Tibial artery (tissue), 4 donors: ENCODE data around the gene ZCCHC7.

Source experiments
- DNase-seq, 2 donors: peaks; one replicate each; pipeline ENCODE4 v3.0.0-alpha.2; 2019
- H3K27ac ChIP-seq, 2 donors: fragments of 200-600 bp; sonication (generic) in 1 of 2; 1 replicate in 1 of 2; 2 replicates in 1 of 2; pipeline ENCODE4 v1.5.1; 2018 to 2019; ENCODE audit warnings: mild to moderate bottlenecking in 1 of 2
- H3K27me3 ChIP-seq, 2 donors: fragments of 200-600 bp; sonication (generic) in 1 of 2; one replicate each; pipeline versions ENCODE4 v1.5.1 to v1.6.0; 2016 to 2019
- H3K36me3 ChIP-seq, 3 donors: fragments of 200-600 bp; sonication (generic) in 2 of 3; one replicate each; pipeline ENCODE4 v1.5.1; 2016 to 2019; ENCODE audit warnings: mild to moderate bottlenecking in 2 of 3
- H3K4me1 ChIP-seq, 4 donors: fragments of 200-600 bp; sonication (generic) in 2 of 4; 1 replicate in 3 of 4; 2 replicates in 1 of 4; pipeline ENCODE4 v1.5.1; 2016 to 2019
- H3K4me3 ChIP-seq, 2 donors: fragments of 200-600 bp; sonication (generic) in 1 of 2; 1 replicate in 1 of 2; 2 replicates in 1 of 2; pipeline ENCODE4 v1.5.1; 2018 to 2019; ENCODE audit warnings: mild to moderate bottlenecking in 2 of 2
- H3K9me3 ChIP-seq, 3 donors: fragments of 200-600 bp; sonication (generic) in 1 of 3; one replicate each; pipeline ENCODE4 v1.5.1; 2016 to 2019
- intact Hi-C: fragments of 100-400 bp; cut with DNase I; formaldehyde crosslinking; loops from one replicate; pipeline ENCODE4 v1.15.0; 2023; ENCODE audit warnings: low total_unique reads
- TF ChIP-seq, protein P1 (sequence below), 2 experiments: fragments of 200-600 bp in 1 of 2; fragments of 450-650 bp in 1 of 2; IDR thresholded peaks; one replicate each; pipeline ENCODE4 v1.5.1; 2017 to 2019; ENCODE audit warnings: antibody characterized with exemption in 2 of 2, mild to moderate bottlenecking in 1 of 2, moderate library complexity in 1 of 2

The ZCCHC7 gene

DNA sequence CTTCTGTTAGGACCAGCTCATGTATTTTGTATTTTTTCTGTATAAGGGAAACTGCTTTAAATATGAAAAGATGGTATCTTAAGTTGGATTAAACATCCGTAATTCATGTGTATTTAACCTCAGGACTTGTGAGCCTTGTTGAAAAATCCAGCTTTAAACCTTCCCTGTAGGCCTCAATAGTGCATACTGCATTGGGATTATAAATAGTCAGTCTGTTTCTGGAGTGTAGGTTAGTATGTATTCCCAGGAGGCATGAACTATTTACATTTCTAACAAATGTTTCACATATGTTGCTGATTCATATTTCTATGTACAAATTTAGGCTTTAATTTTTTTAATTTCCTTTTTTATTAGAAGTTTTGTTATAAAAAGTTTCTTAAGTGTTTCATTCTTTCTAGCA, 164.3 kb downstream of the ZCCHC7 start:
- Histone ChIP-seq H3K27me3 (no peaks in the 10 kb centered on the region), H3K4me3 (no peak overlapping the region), H3K9me3 (no peaks in the 10 kb centered on the region), H3K27ac (no peak overlapping the region), H3K4me1 (peaks cover 0 to 5% (median 0%) of the 10 kb centered on the region in 4 donors), H3K36me3 (no peaks in the 10 kb centered on the region)
- TF ChIP-seq, protein P1, sequence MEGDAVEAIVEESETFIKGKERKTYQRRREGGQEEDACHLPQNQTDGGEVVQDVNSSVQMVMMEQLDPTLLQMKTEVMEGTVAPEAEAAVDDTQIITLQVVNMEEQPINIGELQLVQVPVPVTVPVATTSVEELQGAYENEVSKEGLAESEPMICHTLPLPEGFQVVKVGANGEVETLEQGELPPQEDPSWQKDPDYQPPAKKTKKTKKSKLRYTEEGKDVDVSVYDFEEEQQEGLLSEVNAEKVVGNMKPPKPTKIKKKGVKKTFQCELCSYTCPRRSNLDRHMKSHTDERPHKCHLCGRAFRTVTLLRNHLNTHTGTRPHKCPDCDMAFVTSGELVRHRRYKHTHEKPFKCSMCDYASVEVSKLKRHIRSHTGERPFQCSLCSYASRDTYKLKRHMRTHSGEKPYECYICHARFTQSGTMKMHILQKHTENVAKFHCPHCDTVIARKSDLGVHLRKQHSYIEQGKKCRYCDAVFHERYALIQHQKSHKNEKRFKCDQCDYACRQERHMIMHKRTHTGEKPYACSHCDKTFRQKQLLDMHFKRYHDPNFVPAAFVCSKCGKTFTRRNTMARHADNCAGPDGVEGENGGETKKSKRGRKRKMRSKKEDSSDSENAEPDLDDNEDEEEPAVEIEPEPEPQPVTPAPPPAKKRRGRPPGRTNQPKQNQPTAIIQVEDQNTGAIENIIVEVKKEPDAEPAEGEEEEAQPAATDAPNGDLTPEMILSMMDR (IDR thresholded peaks at IDR 0.05), result no peak
- intact Hi-C loops, result no loop called here
- DNase-seq, result no peak

DNA sequence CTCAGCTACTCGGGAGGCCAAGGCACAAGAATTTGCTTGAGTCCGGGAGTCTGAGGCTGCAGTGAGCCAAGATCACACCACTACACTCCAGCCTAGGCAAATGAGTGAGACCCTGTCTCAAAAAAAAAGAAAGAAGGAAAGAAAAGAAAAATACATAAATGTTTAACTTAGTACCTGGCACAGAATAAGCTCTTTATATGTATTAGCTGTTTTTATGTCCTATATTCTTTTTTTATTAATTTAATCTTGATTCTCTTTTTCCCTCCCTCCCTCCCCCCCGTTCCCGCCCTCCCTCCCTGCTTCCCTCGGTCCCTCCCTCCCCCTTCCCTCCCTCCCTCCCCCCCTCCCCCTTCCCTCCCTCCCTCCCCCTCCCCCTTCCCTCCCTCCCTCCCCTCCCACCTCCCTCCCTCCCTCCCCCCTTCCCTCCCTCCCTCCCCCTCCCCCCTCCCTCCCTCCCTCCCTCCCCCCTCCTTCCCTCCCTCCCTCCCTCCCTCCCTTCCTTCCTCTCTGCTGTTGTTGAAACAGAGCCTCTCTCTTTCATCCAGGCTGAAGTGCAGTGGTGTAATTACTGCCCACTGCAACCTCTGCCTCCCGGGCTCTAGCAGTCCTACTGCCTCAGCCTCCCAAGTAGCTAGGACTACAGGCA, 166.3 kb downstream of the ZCCHC7 start:
- Histone ChIP-seq H3K27ac (no peak overlapping the region), H3K36me3 (no peaks in the 10 kb centered on the region), H3K4me1 (peaks cover 0 to 5% (median 0%) of the 10 kb centered on the region in 4 donors), H3K4me3 (no peak overlapping the region), H3K27me3 (no peaks in the 10 kb centered on the region), H3K9me3 (no peaks in the 10 kb centered on the region)
- TF ChIP-seq, protein P1 (IDR thresholded peaks at IDR 0.05), result no peak
- intact Hi-C loops, result no loop called here
- DNase-seq, result no peak

DNA sequence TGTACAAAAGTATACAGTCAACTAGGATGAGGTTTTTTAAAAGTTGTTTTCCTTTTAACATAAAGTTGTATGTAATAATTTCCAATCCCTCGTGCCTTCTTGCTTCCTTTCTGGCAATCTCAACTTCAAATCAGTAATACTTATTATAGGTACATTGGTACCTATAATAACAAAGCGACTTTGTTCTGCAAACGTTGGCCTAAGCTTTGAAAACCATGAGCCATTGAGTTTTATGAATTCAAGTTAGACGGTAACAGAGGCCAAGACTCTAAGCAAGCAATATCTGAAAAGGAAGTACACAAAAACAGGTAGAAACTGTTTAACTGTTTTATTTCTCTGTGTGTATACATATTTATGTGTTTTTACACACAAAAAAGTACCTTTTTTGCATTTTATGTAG, 166.9 kb downstream of the ZCCHC7 start:
- Histone ChIP-seq H3K36me3 (no peaks in the 10 kb centered on the region), H3K9me3 (no peaks in the 10 kb centered on the region), H3K4me1 (peaks cover 0 to 5% (median 0%) of the 10 kb centered on the region in 4 donors), H3K4me3 (no peak overlapping the region), H3K27ac (no peak overlapping the region), H3K27me3 (no peaks in the 10 kb centered on the region)
- DNase-seq, result no peak
- TF ChIP-seq, protein P1 (IDR thresholded peaks at IDR 0.05), result no peak
- intact Hi-C loops, result no loop called here

DNA sequence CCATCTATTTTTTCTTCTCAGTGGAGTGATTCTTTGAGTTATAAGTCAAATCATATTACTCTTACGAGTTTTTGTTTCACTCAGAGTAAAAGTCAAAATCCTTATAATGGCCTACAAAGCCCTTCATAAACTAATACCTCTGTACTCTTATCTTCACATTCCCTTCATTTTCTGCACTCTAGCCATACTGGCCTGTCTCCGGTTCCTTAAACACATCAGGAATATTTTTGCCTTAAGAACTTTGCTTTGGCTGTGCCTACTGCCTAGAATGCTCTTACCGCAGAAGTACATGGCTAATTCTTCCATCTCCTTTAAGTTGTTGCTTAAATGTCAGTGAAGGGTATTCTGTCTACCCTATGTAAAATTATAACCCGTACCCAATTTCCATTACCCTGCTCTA, 169.3 kb downstream of the ZCCHC7 start:
- TF ChIP-seq, protein P1 (IDR thresholded peaks at IDR 0.05), result no peak
- DNase-seq, result no peak
- intact Hi-C loops, result no loop called here
- Histone ChIP-seq H3K4me1 (peaks cover 0 to 14% (median 3%) of the 10 kb centered on the region in 4 donors), H3K27ac (no peak overlapping the region), H3K4me3 (no peak overlapping the region), H3K27me3 (no peaks in the 10 kb centered on the region), H3K36me3 (no peaks in the 10 kb centered on the region), H3K9me3 (no peaks in the 10 kb centered on the region)

DNA sequence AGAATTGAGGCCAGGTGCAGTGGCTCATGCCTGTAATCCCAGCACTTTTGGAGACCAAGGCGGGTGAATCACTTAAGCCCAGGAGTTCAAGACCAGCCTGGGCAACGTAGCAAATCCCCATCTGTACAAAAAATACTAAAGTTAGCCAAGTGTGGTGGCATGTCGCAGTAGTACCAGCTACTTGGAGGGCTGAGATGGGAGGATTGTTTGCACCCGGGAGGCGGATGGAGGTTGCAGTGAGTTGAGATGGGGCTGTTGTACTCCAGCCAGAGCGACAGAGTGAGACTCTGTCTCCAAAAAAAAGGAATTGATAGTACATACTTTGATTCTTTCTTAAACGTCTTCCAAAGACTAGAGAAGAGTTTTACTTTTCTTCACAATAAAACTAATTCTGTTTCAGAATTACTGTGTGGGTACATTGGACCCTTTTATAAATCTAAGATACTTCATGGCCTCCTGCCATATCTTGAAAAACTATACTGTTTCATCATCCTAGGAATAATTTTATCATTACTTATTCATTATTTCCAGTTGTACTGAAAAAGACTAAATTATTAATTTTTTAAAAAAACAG, 170.1 kb downstream of the ZCCHC7 start:
- intact Hi-C loops, result no loop called here
- Histone ChIP-seq H3K27ac (no peak overlapping the region), H3K36me3 (no peaks in the 10 kb centered on the region), H3K4me1 (peaks cover 0 to 9% (median 3%) of the 10 kb centered on the region in 4 donors), H3K9me3 (no peaks in the 10 kb centered on the region), H3K27me3 (no peaks in the 10 kb centered on the region), H3K4me3 (no peak overlapping the region)
- DNase-seq, result no peak
- TF ChIP-seq, protein P1 (IDR thresholded peaks at IDR 0.05), result no peak
